ENCODE measurements around the gene PCLO.

GRCh38 chr7:83054472-83054871, 108.2 kb downstream of the PCLO start:
- TF ChIP-seq POLR2A (IDR thresholded peaks at IDR 0.05) (no peak), CTCF (IDR thresholded peaks at IDR 0.05) (no peak), POLR2AphosphoS5 (IDR thresholded peaks at IDR 0.05) (no peak)
